ENCODE measurements around the gene SLC19A1. TPM values are rescaled to one million over a fixed set of nuclear protein-coding genes. Genes with fewer than 3 reads are reported as not detected.

The SLC19A1 gene
- total RNA-seq, 6 experiments from 2014 or later, result 4.5 to 24.5 (median 15.7) TPM

GRCh38 chr21:45480701-45481500, 61.3 kb downstream of the SLC19A1 start:
- peaks cover 0 to 79% (median 37%) of the 10 kb centered on the region in 4 donors for H3K36me3 ChIP-seq
- WGBS (ENCODE audit: insufficient coverage, low coverage, low lambda C conversion rate, missing lambda C conversion rate), result 84% methylated on average over 6 of the region's 35 CpGs
- no peak overlapping the region for H3K27ac ChIP-seq
- H3K4me3 ChIP-seq, result no peak overlapping the region
- ATAC-seq (no peak), DNase-seq (peak in 1 of 3 donors; percentile 36)
- no peaks in the 10 kb centered on the region for H3K9me3 ChIP-seq
- no peaks in the 10 kb centered on the region for H3K27me3 ChIP-seq
- H3K4me1 ChIP-seq, result peaks cover 0 to 5% (median 0%) of the 10 kb centered on the region in 4 donors
- intact Hi-C loops (cut with DNase I), result no loop called here
- TF ChIP-seq POLR2A (IDR thresholded peaks at IDR 0.05), result no peak
- TF ChIP-seq CTCF (IDR thresholded peaks at IDR 0.05), result no peak

DNA sequence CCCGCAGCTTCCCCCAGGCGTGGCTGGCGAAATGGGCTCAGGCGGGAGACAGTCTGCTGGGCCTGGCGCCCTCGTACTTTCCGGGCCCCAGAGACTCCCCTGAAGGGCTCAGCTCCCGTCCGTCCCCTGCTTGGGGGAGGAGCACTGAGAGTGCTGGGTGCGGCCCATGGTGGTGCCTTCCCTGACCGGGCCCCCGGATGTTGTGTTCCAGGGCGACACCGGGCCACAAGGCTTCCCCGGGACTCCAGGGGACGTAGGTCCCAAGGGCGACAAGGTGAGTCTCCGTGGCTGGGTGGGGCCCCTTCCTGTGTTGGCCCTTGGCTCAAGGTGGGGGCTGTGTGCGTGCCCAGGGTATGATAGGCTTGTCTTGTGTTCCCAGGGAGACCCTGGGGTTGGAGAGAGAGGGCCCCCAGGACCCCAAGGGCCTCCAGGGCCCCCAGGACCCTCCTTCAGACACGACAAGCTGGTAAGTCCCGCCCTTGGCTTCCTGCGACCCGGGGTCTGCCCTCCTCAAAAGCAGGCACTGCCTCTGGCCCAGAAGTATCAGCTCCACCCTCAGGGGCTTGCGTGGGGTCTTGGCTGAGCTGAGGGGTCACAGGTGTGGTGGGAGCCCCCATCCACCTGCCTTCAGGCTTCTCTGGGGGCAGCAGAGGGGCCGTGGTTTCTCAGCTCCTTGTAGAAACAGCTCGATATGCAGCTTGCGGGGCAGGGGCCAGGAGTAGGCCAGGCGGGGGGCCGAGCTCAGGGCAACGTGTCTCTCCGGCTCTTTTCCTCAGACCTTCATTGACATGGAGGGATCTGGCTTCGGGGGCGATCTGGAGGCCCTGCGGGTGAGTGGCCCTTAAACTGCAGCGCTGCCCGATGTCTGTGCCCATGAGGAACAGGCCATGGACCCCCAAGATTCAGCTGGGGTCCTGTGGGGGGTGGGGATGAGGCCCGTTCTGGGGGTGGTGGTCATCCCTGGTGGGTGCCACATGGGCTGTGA, 62.3 kb downstream of the SLC19A1 start:
- peaks cover 0 to 88% (median 38%) of the 10 kb centered on the region in 4 donors for H3K36me3 ChIP-seq
- peak in 1 of 3 donors; percentile 27 for DNase-seq

GRCh38 chr21:45478816-45479669, 63.2 kb downstream of the SLC19A1 start:
- intact Hi-C loops (cut with DNase I), result no loop called here
- WGBS (ENCODE audit: insufficient coverage, low coverage, low lambda C conversion rate, missing lambda C conversion rate), result 80% methylated on average over 12 of the region's 31 CpGs
- no peaks in the 10 kb centered on the region for H3K27me3 ChIP-seq
- peak overlapping the region in 2 of 3 donors; percentile 57 for H3K27ac ChIP-seq
- DNase-seq (peak in 1 of 3 donors; percentile 28), ATAC-seq (no peak)
- H3K36me3 ChIP-seq, result peaks cover 0 to 87% (median 39%) of the 10 kb centered on the region in 4 donors
- peaks cover 0 to 5% (median 0%) of the 10 kb centered on the region in 4 donors for H3K4me1 ChIP-seq
- H3K9me3 ChIP-seq, result no peaks in the 10 kb centered on the region
- TF ChIP-seq POLR2A (IDR thresholded peaks at IDR 0.05) (no peak), CTCF (IDR thresholded peaks at IDR 0.05) (no peak)
- no peak overlapping the region for H3K4me3 ChIP-seq

More for the DNA sequence above, 62.3 kb downstream of the SLC19A1 start:
- WGBS (ENCODE audit: insufficient coverage, low coverage, low lambda C conversion rate, missing lambda C conversion rate), result no CpG with 5 or more reads among the region's 37 CpGs
- intact Hi-C loops (cut with DNase I), result no loop called here
- H3K27me3 ChIP-seq, result no peaks in the 10 kb centered on the region
- H3K9me3 ChIP-seq, result no peaks in the 10 kb centered on the region
- no peak for ATAC-seq
- H3K4me1 ChIP-seq, result peaks cover 0 to 5% (median 0%) of the 10 kb centered on the region in 4 donors
- H3K27ac ChIP-seq, result no peak overlapping the region
- H3K4me3 ChIP-seq, result no peak overlapping the region
- TF ChIP-seq POLR2A (IDR thresholded peaks at IDR 0.05), result no peak
- TF ChIP-seq CTCF (IDR thresholded peaks at IDR 0.05), result no peak

All from right lobe of liver (tissue), 6 donors.